GM19372 (cell line): ENCODE data around the gene GLB1L3.
"Not testable (repeated sequence)": the region's sequence is repeated elsewhere in the genome, so short reads cannot be mapped to it uniquely, and the experiment has no call there.

Experiments
- ATAC-seq: cut with Tn5 transposase; IDR thresholded peaks from one replicate; pipeline ENCODE4 v1.9.1; 2021; ENCODE audit warnings: mild to moderate bottlenecking, low read depth, moderate library complexity; ENCODE audit not compliant: unreplicated experiment

The GLB1L3 gene

GRCh38 chr11:134312807-134313206 lies 36.6 kb downstream of the GLB1L3 start:
- ATAC-seq, result no peak

- no peak for ATAC-seq
Observed at GRCh38 chr11:134313379-134313778, 37.2 kb downstream of the GLB1L3 start.

- no peak for ATAC-seq
Observed at GRCh38 chr11:134313821-134314607, 37.8 kb downstream of the GLB1L3 start.

- no peak for ATAC-seq
Observed at GRCh38 chr11:134317103-134317502, 40.9 kb downstream of the GLB1L3 start.

- ATAC-seq, result not testable (repeated sequence)
Observed at GRCh38 chr11:134321373-134321772, 45.2 kb downstream of the GLB1L3 start.

- ATAC-seq, result no peak
Observed at GRCh38 chr11:134322553-134322952, 46.4 kb downstream of the GLB1L3 start.

GRCh38 chr11:134328433-134328832 lies 52.3 kb downstream of the GLB1L3 start:
- no peak for ATAC-seq

- ATAC-seq, result no peak
Observed at GRCh38 chr11:134330611-134331353, 54.6 kb downstream of the GLB1L3 start.

- peak; percentile 76 for ATAC-seq
Observed at GRCh38 chr11:134331354-134332188, 55.4 kb downstream of the GLB1L3 start, which contains the start of gene GLB1L2. Gene GLB1L2 (plus strand): TSS chr11:134331988. CDS start chr11:134332062, 74 bp downstream.

GRCh38 chr11:134332189-134332631 lies 56.0 kb downstream of the GLB1L3 start:
- ATAC-seq, result peak; percentile 17

GRCh38 chr11:134332782-134333181 lies 56.6 kb downstream of the GLB1L3 start:
- no peak for ATAC-seq

GRCh38 chr11:134333312-134333711 lies 57.1 kb downstream of the GLB1L3 start:
- ATAC-seq, result no peak

GRCh38 chr11:134333946-134334345 lies 57.8 kb downstream of the GLB1L3 start:
- no peak for ATAC-seq

GRCh38 chr11:134334796-134335571 lies 58.8 kb downstream of the GLB1L3 start:
- ATAC-seq, result no peak

GRCh38 chr11:134337051-134337450 lies 60.9 kb downstream of the GLB1L3 start:
- ATAC-seq, result no peak

GRCh38 chr11:134338068-134338467 lies 61.9 kb downstream of the GLB1L3 start:
- ATAC-seq, result no peak

GRCh38 chr11:134338654-134339053 lies 62.5 kb downstream of the GLB1L3 start:
- no peak for ATAC-seq

GRCh38 chr11:134339756-134340155 lies 63.6 kb downstream of the GLB1L3 start:
- no peak for ATAC-seq

- no peak for ATAC-seq
Observed at GRCh38 chr11:134340354-134340964, 64.3 kb downstream of the GLB1L3 start.
